Posterior vena cava (tissue), 2 donors: ENCODE data around the gene MZT2A. TPM values are rescaled to one million over a fixed set of nuclear protein-coding genes. Genes with fewer than 3 reads are reported as not detected.
A peak's percentile ranks its signal among the peaks of the same experiment; 100 is the strongest.
"Not testable (repeated sequence)": the region's sequence is repeated elsewhere in the genome, so short reads cannot be mapped to it uniquely, and the experiment has no call there.

Source experiments
- DNase-seq: peaks from one replicate; pipeline ENCODE4 v3.0.0-alpha.2; 2020; ENCODE audit warnings: low spot score
- intact Hi-C, 2 donors: fragments of 100-400 bp; cut with DNase I; formaldehyde crosslinking; loops; one replicate each; pipeline versions ENCODE4 v1.14.1 to v1.14.2; 2022 to 2023
- long read RNA-seq, 2 donors: library from polyadenylated mRNA; unstranded; transcript quantifications; one replicate each; pipeline ENCODE4 v2.0.0, GENCODE V29; 2020 to 2021
- total RNA-seq, 2 donors: library from RNA; stranded (reverse); fragmentation: NEBNext Ultra II Directional; extraction: Animal tissue kit (Norgen Biotek cat#: 25700); gene quantifications; one replicate each; pipeline ENCODE4 v1.2.1, GENCODE V29; 2021
- donor health status: DM: yes; HTN: yes; CAD: no.
- donor health status: DM: yes; HTN: yes; CAD: no.

Gene MZT2A, protein sequence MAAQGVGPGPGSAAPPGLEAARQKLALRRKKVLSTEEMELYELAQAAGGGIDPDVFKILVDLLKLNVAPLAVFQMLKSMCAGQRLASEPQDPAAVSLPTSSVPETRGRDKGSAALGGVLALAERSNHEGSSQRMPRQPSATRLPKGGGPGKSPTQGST
- total RNA-seq = 10 to 100 TPM; 42.8 to 44.5 TPM
- long read RNA-seq, donor 1, transcript MZT2A-201 (3 exons, 624 nt) = major isoform, 12 of 20 reads
- long read RNA-seq, donor 1, partial matches to known transcripts = 4 of 20 reads
- long read RNA-seq, donor 1, other reads (novel, unspliced or antisense) = 3 of 20 reads
- long read RNA-seq, donor 2, transcript MZT2A-201 (3 exons, 624 nt) = major isoform, 6 of 23 reads
- long read RNA-seq, donor 2, partial matches to known transcripts = 7 of 23 reads
- long read RNA-seq, donor 2, other reads (novel, unspliced or antisense) = 6 of 23 reads

DNA sequence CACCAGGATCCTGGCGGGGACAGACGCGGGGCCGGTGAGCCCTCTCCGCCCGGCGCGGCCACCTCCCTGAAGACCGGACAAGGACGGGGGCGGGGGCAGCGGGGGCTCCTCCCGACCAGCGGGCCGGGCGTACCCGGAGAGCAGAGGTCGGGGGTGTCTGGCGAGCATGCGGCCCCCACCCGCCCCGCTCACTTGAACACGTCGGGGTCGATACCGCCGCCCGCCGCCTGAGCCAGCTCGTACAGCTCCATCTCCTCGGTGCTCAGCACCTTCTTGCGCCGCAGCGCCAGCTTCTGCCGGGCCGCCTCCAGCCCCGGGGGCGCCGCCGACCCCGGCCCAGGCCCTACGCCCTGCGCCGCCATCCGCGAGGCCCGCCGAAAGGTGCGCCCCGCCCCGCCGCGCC is at the start of gene MZT2A:
Gene MZT2A, minus strand, starts transcription at position 383 of the 403 bp plus-strand sequence. Its CDS starts 21 bp downstream, at position 362.
- intact Hi-C loops, DNase-seq: not testable (repeated sequence)

DNA sequence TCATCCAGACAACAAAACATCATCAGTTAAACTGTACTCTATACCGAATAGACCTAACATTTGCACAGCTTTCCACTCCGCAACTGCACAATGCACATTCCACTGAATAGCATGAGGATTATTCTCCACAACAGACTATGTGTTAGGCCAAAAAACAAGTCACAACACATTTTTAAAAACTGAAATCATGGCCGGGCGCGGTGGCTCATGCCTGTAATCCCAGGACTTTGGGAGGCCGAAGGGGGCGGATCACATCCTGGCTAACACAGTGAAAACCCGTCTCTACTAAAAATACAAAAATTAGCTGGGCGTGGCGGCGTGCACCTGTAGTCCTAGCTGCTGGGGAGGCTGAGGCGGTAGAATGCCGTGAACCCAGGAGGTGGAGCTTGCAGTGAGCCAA is 46.7 kb upstream of the MZT2A start:
- not testable (repeated sequence) for DNase-seq

DNA sequence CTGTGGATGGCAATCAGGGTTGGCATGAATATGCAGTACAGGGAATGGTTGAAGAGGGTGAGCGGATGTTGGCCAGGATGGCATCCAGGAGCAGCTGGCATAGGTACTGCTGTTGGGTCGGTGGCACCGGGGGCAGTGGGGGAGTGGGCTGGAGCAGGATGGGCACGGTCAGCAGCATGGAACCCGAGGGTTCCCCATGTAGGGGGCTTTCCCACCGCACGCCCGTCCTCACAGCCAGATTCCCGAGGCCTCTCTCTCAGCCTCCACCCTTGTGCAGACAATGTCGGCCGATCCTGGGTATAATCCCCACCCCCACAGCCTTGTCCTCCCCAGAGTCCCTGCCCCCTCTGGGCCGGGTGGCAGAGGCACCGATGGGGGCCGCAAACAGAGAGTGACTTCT is 44.6 kb upstream of the MZT2A start:
- DNase-seq, intact Hi-C loops: not testable (repeated sequence)

More for the DNA sequence above, 46.7 kb upstream of the MZT2A start:
- intact Hi-C loops = not testable (repeated sequence)

DNA sequence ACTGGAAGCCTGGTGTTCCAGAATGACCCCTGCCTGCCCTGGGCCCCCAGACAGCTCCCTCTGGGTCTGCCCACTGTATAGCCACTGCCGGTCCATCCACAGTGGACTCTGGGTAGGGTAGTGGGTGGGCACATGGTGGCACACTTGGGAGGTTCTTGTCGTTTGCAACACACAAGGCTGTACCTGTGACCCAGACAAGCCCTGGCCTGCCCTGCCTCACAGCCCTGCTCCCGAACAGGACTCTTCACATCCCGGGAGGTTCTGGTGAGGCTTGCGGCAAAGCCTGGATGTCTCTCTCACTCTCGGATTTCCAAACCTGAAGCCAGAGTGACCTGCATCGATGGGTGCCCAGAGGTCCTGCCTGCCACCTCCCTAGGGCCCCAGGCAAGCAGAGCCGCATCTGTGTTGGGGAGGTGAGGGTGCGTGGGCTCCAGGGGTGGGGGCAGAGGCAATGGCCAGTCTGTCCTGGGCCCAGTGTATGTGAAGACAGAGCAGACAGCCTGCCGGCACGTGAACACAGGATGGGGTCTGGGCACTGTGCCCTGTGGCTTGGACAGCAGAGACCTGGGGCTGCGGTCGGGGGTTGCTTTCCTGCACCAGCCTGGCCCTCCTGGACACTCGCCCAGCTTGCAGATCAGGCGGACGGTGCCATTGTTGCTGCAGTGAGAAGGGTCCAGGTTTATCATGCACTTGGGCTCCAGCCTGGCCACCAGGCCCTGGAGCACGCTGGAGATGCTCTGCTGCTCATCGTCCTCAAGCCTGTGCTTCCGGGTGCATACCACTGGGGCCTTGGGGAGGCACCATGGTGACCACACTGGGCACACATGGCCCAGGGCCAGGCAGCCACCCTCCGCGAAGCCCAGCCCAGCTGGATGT is 44.0 kb upstream of the MZT2A start:
- intact Hi-C loops, DNase-seq: not testable (repeated sequence)

DNA sequence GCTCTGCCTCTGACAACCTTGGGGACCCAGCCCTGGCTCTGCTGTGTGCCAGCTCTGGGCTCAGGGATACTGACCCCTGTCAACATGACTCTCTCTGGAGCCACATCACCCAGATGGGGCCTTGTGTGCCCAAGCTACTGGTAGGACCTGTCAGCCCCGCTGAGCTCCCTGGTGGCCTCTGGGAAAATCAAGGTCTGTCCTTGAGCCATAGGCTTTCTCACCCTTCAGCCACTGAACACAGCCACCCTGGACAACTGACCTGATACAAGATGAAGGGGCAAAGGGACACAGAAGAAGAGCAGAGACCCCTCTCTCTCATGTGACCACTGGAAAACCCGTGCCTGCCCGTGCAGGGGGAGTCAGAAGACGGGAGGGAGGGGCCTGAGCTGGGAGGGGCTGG is 43.3 kb upstream of the MZT2A start:
- DNase-seq = no peak
- intact Hi-C loops = no loop called here

DNA sequence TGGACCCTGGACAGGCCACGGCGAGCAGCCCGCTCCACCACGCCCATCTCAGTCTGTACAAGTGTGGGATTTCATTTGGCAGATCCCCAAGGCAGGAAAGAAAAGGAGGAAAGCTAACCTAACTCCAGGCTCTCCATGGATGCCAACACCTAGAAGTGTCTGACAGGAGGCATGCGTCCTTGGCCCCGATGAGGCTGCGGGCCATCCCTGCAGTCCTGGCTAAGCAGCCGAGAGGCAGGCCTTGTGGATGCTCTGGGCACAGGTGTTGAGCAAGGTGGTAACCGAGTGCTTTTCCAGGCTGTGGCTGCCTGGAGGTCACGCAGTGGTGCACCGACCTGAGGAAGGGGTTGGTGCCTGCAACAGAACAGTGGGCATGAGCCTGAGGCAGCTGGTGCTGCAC is 42.8 kb upstream of the MZT2A start:
- DNase-seq = not testable (repeated sequence)
- intact Hi-C loops = loop anchor here in 1 of 2 donors (5.0 kb wide), 1 partner anchor 153 kb away; no protein-coding TSS in a partner anchor

DNA sequence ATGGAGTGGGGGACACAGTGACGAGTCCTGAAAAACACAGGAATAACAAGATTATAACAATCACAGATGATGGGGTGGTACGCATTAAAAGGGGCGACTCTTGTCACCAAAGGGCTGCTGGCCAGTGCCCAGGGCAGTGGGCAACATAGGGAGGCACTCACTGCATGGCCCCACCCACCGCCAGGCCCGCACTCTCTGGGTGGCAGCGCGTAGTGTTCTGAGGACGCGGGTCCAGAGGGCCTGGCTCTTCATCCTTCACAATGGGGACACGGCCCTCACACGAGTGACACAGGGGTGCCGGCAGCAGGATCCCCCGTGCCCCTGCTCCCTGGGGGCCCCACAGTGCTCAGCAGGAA is 42.1 kb upstream of the MZT2A start:
- intact Hi-C loops = loop anchor here in 1 of 2 donors (5.0 kb wide), 1 partner anchor 152 kb away; no protein-coding TSS in a partner anchor
- not testable (repeated sequence) for DNase-seq

DNA sequence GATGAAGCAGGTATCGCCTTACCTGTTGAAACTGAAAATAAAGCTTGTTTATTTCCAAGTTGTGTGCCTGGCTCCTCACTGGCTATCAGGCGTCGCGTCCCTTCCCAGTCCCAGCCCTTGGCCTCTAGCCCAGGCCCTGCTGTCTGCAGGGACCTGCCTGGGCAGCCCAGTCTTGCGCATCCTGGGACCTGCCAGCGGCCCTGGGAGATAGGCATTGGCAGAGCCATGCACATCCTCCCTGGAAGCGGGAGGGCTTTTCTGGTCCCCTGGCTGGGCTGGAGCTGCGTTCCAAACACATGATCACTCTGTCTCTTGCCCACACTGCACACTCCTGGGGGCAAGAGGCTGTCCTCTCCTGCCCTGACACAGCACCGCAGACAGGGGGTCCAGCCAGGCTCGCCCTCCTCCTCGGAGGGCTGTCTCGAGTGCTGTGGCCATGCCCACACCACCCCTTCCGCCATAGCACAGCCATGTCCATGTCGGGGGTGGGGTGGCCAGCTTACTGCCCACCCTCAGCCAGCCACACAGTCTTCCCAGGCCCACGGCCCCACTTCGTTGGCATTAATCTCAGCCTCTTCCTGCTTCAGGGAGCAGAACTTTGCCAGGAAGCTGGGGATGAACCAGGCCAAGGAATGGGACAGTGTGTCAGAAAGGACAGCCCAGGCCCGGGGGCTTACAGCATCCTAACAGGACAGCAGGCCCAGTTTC is 41.6 kb upstream of the MZT2A start:
- intact Hi-C loops = loop anchor here in 1 of 2 donors (5.0 kb wide), 1 partner anchor 151 kb away; no protein-coding TSS in a partner anchor
- DNase-seq = not testable (repeated sequence)

DNA sequence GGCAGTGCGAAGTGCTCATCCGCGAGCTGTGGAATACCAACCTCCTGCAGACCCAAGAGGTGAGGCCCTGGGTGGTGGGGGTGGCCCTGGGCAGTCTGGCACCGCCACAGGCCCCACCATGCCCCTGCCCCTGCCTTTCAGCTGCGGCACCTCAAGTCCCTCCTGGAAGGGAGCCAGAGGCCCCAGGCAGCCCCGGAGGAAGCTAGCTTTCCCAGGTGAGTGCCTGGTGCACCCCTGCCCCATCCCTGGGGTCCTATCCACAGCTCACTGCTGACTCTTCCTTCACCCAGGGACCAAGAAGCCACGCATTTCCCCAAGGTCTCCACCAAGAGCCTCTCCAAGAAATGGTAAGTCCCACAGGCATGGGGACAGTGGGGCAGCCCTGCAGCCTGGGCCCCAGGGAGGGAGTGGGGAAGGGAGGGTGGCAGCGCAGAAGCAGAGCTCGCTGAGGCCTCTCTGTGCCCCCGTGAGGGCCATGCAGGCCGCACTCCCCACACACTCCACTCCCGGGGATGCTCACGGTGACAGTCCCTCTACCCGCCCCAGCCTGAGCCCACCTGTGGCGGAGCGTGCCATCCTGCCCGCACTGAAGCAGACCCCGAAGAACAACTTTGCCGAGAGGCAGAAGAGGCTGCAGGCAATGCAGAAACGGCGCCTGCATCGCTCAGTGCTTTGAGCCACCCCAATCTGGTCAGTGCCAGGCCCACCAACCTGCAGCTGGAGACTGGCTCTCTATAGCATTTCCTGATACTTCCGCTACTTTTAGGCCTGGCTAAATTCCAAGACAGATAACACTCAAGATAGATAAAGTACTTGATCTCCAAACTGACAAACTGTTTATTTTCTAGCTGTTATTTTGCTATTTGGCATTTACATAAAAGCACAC is 40.8 kb upstream of the MZT2A start:
- DNase-seq = not testable (repeated sequence)
- intact Hi-C loops = loop anchor here in 1 of 2 donors (5.0 kb wide), 1 partner anchor 151 kb away; no protein-coding TSS in a partner anchor

DNA sequence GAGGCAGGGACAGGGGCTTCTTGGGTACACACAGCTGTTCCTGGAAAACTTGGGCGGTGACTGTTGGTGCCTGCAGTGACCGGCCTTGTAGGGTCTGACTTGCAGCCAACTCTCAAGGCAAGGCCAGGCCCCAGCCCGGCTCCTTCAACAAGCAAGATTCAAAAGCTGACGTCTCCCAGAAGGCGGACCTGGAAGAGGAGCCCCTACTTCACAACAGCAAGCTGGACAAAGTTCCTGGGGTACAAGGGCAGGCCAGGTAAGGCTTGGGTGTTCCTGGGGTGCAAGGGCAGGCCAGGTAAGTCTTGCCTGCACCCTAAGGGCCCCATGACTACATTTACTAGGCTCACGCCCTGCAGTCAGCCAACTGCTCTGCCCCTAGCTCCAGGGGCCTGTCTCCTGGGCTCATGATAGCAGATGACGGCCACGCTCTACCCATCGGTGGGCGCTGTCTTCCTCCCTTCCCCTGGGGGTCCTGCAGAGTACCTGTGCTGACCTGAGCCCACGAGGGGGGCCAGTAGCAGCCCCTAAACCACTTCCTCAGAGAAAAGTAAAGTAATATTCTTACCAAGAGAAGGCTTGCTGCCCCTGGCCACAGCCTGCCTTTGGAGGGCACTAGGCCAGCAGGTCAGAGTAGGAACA is 39.5 kb upstream of the MZT2A start:
- peak; percentile 58 for DNase-seq
- intact Hi-C loops = loop anchor here in 1 of 2 donors (5.0 kb wide), 1 partner anchor 149 kb away; no protein-coding TSS in a partner anchor

DNA sequence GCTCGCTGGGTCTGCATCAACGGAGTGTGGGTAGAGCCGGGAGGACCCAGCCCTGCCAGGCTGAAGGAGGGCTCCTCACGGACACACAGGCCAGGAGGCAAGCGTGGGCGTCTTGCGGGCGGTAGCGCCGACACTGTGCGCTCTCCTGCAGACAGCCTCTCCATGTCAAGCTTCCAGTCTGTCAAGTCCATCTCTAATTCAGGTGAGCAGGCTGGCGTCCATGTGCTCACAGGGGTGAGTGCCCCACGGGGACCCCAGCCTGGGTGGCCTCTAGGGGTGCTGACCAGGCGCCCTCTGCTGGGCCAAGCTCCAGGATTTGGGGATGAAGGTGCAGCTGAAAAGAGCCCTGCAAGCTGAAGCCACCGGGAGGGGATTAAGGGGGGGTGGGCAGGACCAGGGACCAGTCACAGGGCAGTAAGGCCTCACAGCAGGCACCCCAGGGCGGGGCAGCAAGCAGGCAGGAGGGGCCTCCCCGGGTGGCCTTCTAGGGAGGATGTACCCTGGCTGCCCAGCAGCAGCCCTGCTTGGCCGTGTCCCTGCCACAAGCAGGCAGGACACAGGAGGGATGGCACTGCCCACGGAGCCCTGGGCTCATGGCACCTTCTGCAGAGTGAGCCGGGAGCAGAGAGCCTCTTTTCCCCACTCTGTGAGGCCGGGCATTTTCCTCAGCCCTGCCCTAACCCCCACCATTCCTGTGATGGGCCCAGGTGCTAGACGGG is 38.6 kb upstream of the MZT2A start:
- peak; percentile 74 for DNase-seq
- intact Hi-C loops = loop anchor here in 1 of 2 donors (5.0 kb wide), 1 partner anchor 148 kb away; no protein-coding TSS in a partner anchor

DNA sequence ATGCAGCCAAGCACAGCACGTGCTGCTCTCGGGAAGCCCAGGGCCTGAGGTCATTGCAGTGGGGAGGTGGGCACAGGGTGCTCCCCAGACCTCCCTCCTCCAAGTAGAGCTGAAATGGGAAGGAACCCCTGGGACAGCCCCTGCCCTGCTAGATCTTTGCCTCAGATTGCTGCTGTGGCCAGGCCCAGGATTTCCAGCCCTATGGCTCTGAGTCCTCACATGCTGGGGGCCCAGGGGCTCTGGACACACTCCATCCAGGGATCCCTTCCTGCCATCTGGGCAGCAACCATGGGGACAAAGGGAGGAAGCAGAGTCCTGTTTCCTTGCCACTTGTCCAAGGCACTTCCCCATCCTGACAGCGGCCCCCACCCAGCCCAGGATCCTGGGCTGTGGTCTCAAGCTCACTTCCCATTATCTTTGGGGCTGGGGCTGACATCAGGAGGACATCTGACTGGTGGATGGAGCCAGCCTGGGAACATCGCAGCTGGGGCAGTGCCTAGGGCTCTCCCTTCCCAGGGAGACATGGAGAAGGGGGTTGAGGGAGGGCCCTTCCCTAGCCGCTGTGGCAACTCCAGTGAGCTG is 37.8 kb upstream of the MZT2A start:
- intact Hi-C loops = loop anchor here in 1 of 2 donors (5.0 kb wide), 1 partner anchor 148 kb away; no protein-coding TSS in a partner anchor
- DNase-seq = peak; percentile 34

DNA sequence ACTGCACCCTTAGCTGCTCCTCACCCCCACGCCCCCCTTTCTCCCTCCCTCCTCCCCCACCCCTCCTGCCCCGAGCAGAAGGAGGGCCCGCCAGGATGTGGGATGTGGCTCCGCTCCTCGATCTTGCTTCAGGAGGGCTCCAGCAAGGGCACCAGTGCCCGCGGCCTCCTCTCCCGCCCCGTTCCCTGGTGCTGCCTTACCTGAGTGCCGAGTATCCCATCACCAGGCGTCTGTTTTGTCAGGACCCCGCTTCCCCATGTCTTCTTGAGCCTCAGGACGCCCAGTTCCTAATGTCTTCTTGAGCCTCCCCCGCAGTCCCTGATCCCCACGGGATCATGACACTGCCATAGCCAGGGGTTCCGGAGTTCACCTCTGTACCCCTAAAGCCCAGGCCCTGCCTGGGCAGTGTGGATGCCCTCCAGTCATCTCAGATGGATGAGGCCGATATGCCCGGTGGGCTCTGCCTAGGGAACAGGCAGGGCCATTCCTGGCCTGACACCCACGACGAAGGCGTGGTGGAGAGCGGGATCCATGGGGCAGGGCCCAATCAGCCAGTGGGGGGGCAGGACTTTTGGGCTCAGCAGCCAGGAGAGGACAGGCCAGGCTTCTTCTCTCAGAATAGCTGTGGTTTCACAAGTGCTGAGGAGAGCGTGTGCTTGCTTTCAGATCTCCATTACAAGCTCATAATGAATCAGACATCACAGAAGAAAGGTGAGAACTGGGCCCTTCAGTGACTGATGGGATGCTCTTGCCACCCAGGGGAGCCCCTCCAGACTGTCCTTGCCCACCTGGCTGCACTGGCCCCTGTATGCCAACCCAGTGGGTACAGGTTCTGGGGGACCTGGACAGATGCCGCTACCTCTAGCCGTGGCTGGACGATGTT is 37.0 kb upstream of the MZT2A start:
- DNase-seq = peak; percentile 74

DNA sequence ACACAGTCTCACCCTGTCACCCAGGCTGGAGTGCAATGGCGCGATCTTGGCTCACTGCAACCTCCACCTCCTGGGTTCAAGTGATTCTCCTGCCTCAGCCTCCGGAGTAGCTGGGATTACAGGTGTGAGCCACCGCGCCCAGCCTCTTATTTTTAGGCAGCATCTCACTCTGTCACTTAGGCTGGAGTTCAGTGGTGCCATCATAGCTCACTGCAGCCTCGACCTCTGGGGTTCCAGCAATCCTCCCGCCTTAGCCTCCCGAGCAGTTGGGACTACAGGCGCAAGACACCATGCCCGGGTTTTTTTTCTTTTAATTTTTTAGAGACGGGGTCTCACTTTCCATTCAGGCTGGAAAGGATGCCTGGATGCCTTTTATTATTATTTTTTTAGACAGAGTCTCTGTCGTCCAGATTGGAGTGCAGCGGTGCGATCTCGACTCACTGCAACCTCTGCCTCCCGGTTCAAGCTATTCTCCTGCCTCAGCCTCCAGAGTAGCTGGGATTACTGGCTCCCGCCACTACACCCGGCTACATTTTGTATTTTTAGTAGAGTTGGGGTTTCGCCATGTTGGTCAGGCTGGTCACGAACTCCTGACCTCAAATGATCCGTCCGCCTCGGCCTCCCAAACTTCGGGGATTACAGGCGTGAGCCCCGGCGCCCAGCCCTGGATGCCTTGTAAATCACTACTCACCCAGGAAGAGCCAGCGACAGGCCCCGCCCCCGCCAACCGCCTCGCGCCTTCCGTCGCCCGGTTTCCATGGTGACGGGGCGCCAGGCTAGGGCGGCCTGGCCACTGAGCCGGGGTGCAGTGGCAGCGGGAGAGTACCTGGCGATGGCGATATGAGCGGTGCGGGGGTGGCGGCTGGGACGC is 35.2 kb upstream of the MZT2A start, which contains the start of gene CCDC74A:
Gene CCDC74A, plus strand, starts transcription at position 758 of the 871 bp plus-strand sequence. Its CDS starts 83 bp downstream, at position 841.
- intact Hi-C loops = not testable (repeated sequence)
- DNase-seq = peak; percentile 84

More for the DNA sequence above, 37.0 kb upstream of the MZT2A start:
- intact Hi-C loops = not testable (repeated sequence)
